ENCODE measurements around the gene CHID1. TPM values are rescaled to one million over a fixed set of nuclear protein-coding genes. Genes with fewer than 3 reads are reported as not detected.

Gene CHID1
- total and polyA plus RNA-seq, 2 donors (not counting 1 experiment from before 2014, with no cell fraction given): 54.3 to 68.4 TPM

- H3K27ac ChIP-seq (ENCODE audit: insufficient read depth, low read length): no peak overlapping the region
- peaks cover 26% of the 10 kb centered on the region for H3K4me1 ChIP-seq (ENCODE audit: control insufficient read depth, extremely low read depth, insufficient read depth, low read length)
- peaks cover 5% of the 10 kb centered on the region for H4K20me1 ChIP-seq (ENCODE audit: control insufficient read depth, extremely low read depth, insufficient read depth, low read length)
- no peak overlapping the region for H3K9ac ChIP-seq (ENCODE audit: insufficient read depth, low read length)
- H3K36me3 ChIP-seq (ENCODE audit: control insufficient read depth, insufficient read depth, low read length): peaks cover 45% of the 10 kb centered on the region
- no peak for DNase-seq (ENCODE audit: low read depth in 2 of 2)
- TF ChIP-seq EZH2 (IDR thresholded peaks at IDR 0.05; ENCODE audit: low read length, missing control alignments): no peak
- TF ChIP-seq CTCF (conservative IDR thresholded peaks at IDR 0.05 in 1 of 2, IDR thresholded peaks at IDR 0.05 in 1 of 2; ENCODE audit: low read depth in 1 of 2, low read length in 2 of 2): no peak
- no peaks in the 10 kb centered on the region for H3K9me3 ChIP-seq (ENCODE audit: control insufficient read depth, insufficient read depth, low read depth, low read length)
- H3K27me3 ChIP-seq (ENCODE audit: control insufficient read depth, insufficient read depth, low read length): no peaks in the 10 kb centered on the region
- no peak overlapping the region for H2AFZ ChIP-seq (ENCODE audit: low read length)
- peaks cover 78% of the 10 kb centered on the region for H3K79me2 ChIP-seq (ENCODE audit: control insufficient read depth, insufficient read depth, low read length)
- H3K4me2 ChIP-seq (ENCODE audit: extremely low read depth, insufficient read depth, low read length): peak overlapping the region; percentile 13
- H3K4me3 ChIP-seq (replicated peaks in 1 of 4; ENCODE audit: control extremely low read depth in 1 of 4, insufficient read depth in 1 of 4, low read depth in 3 of 4, low read length in 4 of 4): no peak overlapping the region
Observed at GRCh38 chr11:837990-838307, 72.7 kb downstream of the CHID1 start.

GRCh38 chr11:837189-837989, 73.2 kb downstream of the CHID1 start:
- peak overlapping the region; percentile 13 for H3K4me2 ChIP-seq (ENCODE audit: extremely low read depth, insufficient read depth, low read length)
- peaks cover 5% of the 10 kb centered on the region for H4K20me1 ChIP-seq (ENCODE audit: control insufficient read depth, extremely low read depth, insufficient read depth, low read length)
- no peak for DNase-seq (ENCODE audit: low read depth in 2 of 2)

GRCh38 chr11:836700-837099, 73.9 kb downstream of the CHID1 start:
- H3K4me1 ChIP-seq (ENCODE audit: control insufficient read depth, extremely low read depth, insufficient read depth, low read length): peaks cover 34% of the 10 kb centered on the region
- no peaks in the 10 kb centered on the region for H3K27me3 ChIP-seq (ENCODE audit: control insufficient read depth, insufficient read depth, low read length)
- no peak overlapping the region for H3K4me2 ChIP-seq (ENCODE audit: extremely low read depth, insufficient read depth, low read length)
- H3K36me3 ChIP-seq (ENCODE audit: control insufficient read depth, insufficient read depth, low read length): peaks cover 45% of the 10 kb centered on the region
- peaks cover 3% of the 10 kb centered on the region for H4K20me1 ChIP-seq (ENCODE audit: control insufficient read depth, extremely low read depth, insufficient read depth, low read length)
- H3K4me3 ChIP-seq (replicated peaks in 1 of 4; ENCODE audit: control extremely low read depth in 1 of 4, insufficient read depth in 1 of 4, low read depth in 3 of 4, low read length in 4 of 4): no peak overlapping the region
- no peak overlapping the region for H2AFZ ChIP-seq (ENCODE audit: low read length)
- no peaks in the 10 kb centered on the region for H3K9me3 ChIP-seq (ENCODE audit: control insufficient read depth, insufficient read depth, low read depth, low read length)
- TF ChIP-seq EZH2 (IDR thresholded peaks at IDR 0.05; ENCODE audit: low read length, missing control alignments) (no peak), CTCF (conservative IDR thresholded peaks at IDR 0.05 in 1 of 2, IDR thresholded peaks at IDR 0.05 in 1 of 2; ENCODE audit: low read depth in 1 of 2, low read length in 2 of 2) (no peak)
- H3K27ac ChIP-seq (ENCODE audit: insufficient read depth, low read length): no peak overlapping the region
- DNase-seq (ENCODE audit: low read depth in 2 of 2): no peak
- peaks cover 72% of the 10 kb centered on the region for H3K79me2 ChIP-seq (ENCODE audit: control insufficient read depth, insufficient read depth, low read length)
- no peak overlapping the region for H3K9ac ChIP-seq (ENCODE audit: insufficient read depth, low read length)

More at GRCh38 chr11:837189-837989, 73.2 kb downstream of the CHID1 start:
- no peak overlapping the region for H3K9ac ChIP-seq (ENCODE audit: insufficient read depth, low read length)
- no peak for TF ChIP-seq CTCF (conservative IDR thresholded peaks at IDR 0.05 in 1 of 2, IDR thresholded peaks at IDR 0.05 in 1 of 2; ENCODE audit: low read depth in 1 of 2, low read length in 2 of 2)
- TF ChIP-seq EZH2 (IDR thresholded peaks at IDR 0.05; ENCODE audit: low read length, missing control alignments): no peak
- peaks cover 45% of the 10 kb centered on the region for H3K36me3 ChIP-seq (ENCODE audit: control insufficient read depth, insufficient read depth, low read length)
- H3K4me3 ChIP-seq (replicated peaks in 1 of 4; ENCODE audit: control extremely low read depth in 1 of 4, insufficient read depth in 1 of 4, low read depth in 3 of 4, low read length in 4 of 4): no peak overlapping the region
- H3K27me3 ChIP-seq (ENCODE audit: control insufficient read depth, insufficient read depth, low read length): no peaks in the 10 kb centered on the region
- H3K9me3 ChIP-seq (ENCODE audit: control insufficient read depth, insufficient read depth, low read depth, low read length): no peaks in the 10 kb centered on the region
- H2AFZ ChIP-seq (ENCODE audit: low read length): no peak overlapping the region
- no peak overlapping the region for H3K27ac ChIP-seq (ENCODE audit: insufficient read depth, low read length)
- peaks cover 28% of the 10 kb centered on the region for H3K4me1 ChIP-seq (ENCODE audit: control insufficient read depth, extremely low read depth, insufficient read depth, low read length)
- peaks cover 78% of the 10 kb centered on the region for H3K79me2 ChIP-seq (ENCODE audit: control insufficient read depth, insufficient read depth, low read length)
